Central memory CD4-positive, alpha-beta T cell (primary cell): ENCODE data around the gene PRKCG.
"Not testable (repeated sequence)": the region's sequence is repeated elsewhere in the genome, so short reads cannot be mapped to it uniquely, and the experiment has no call there.

Experiments used
- DNase-seq: peaks from one replicate; pipeline ENCODE4 v3.0.0; 2022
- total RNA-seq, 3 experiments: gene quantifications; one replicate each; lab custom pipeline; 2026; lab: John Stamatoyannopoulos, UW

Gene PRKCG
- total RNA-seq, result 0 to 1.2 (median 0.04) reads per million in 3 experiments

- DNase-seq, result peak; percentile 60
These were observed at the start of gene PRKCG for GRCh38 chr19:53881482-53882390. PRKCG (plus strand) TSS chr19:53882197; CDS start chr19:53882495, 298 bp downstream.

DNA sequence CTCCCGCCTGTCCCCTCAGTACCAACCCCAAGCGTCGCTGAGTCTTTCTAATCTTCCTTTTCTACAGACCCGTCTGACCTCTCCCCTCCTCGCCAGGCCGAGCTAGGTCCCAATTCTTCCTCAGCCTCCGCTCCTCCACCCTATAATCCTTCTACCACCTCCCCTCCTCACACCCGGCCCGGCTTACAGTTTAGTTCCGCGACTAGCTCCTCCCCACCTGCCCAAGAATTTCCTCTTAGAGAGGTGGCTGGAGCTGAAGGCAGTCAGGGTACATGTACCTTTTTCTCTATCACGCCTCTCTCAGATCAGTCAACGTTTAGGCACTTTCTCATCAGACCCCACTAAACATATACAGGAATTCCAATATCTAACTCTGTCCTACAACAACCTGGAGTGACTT lies 49.1 kb upstream of the PRKCG start:
- not testable (repeated sequence) for DNase-seq

- DNase-seq, result not testable (repeated sequence)
These were observed 43.6 kb upstream of the PRKCG start for GRCh38 chr19:53838446-53838845.

- DNase-seq, result not testable (repeated sequence)
These were observed 41.8 kb upstream of the PRKCG start for GRCh38 chr19:53840241-53840640.

DNA sequence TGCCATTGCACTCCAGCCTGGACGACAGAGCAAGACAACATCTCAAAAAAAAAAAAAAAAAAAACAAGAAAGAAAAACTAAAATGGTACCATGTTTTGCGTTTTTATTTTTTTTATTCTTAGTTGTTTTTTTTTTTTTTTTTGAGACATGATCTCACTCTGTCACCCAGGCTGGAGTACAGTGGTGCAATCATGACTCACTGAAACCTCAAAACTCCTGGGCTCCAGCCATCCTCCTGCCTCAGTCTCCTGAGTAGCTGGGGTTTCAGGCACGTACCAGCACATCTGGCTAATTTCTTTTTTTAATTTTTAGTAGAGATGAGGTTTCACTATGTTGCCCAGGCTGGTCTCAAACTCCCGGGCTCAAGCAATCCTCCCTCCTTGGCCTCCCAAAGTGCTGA lies 41.1 kb upstream of the PRKCG start:
- not testable (repeated sequence) for DNase-seq

- DNase-seq, result no peak
These were observed 37.1 kb upstream of the PRKCG start for GRCh38 chr19:53844849-53845246.

DNA sequence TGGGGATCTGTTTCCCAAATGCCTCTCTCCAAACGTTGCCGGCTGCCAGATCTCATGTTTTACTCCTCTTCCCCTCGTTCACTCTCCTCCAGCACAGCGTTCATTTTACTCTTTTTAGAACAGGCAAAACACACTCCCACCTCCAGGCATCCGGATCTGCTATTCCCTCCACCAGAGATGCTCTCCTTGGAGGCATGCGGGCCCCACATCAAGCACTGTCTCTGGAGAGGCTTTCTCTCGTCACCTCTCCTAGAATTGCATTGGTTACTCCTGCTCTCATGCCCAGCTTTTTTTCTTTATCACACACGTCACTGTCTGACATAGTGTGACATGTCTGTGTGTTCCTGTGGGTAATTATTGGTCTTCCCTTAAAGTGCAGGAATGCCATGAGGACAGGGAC lies 34.4 kb upstream of the PRKCG start:
- DNase-seq, result no peak

DNA sequence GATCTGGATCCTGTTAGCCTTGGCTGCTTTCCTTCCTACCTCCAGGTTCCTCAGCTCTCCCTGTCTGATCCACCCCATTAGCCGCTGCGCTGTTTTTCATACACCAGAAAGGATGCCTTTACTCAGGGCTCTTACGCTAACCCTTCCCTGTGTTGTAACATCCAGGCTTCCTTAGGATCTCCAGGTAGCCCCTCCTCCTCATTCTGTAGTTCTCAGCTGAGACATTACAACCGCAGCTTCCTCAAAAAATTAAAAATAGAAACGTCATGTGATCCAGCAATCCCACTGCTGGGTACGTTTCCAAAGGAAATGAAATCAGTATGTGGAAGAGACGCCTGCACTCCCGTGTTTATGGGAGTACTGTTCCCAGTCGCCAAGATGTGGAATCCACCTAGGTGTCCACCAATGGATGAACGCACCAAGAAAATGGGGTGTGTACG lies 32.7 kb upstream of the PRKCG start:
- DNase-seq, result no peak

GRCh38 chr19:53853707-53854106 lies 28.3 kb upstream of the PRKCG start:
- DNase-seq, result no peak

- DNase-seq, result no peak
These were observed 17.6 kb upstream of the PRKCG start for GRCh38 chr19:53864308-53864836.

- DNase-seq, result no peak
These were observed 16.5 kb upstream of the PRKCG start for GRCh38 chr19:53865523-53865917.

GRCh38 chr19:53865918-53866864 lies 15.8 kb upstream of the PRKCG start:
- DNase-seq, result peak; percentile 72

GRCh38 chr19:53866865-53867224 lies 15.2 kb upstream of the PRKCG start:
- DNase-seq, result no peak

GRCh38 chr19:53867225-53868090 lies 14.5 kb upstream of the PRKCG start, which contains the start of gene MYADM:
MYADM (plus strand) TSS chr19:53867883; CDS start chr19:53873530, 5,647 bp downstream.
- DNase-seq, result peak; percentile 100

- peak; percentile 49 for DNase-seq
These were observed 13.7 kb upstream of the PRKCG start for GRCh38 chr19:53868091-53868891.

DNA sequence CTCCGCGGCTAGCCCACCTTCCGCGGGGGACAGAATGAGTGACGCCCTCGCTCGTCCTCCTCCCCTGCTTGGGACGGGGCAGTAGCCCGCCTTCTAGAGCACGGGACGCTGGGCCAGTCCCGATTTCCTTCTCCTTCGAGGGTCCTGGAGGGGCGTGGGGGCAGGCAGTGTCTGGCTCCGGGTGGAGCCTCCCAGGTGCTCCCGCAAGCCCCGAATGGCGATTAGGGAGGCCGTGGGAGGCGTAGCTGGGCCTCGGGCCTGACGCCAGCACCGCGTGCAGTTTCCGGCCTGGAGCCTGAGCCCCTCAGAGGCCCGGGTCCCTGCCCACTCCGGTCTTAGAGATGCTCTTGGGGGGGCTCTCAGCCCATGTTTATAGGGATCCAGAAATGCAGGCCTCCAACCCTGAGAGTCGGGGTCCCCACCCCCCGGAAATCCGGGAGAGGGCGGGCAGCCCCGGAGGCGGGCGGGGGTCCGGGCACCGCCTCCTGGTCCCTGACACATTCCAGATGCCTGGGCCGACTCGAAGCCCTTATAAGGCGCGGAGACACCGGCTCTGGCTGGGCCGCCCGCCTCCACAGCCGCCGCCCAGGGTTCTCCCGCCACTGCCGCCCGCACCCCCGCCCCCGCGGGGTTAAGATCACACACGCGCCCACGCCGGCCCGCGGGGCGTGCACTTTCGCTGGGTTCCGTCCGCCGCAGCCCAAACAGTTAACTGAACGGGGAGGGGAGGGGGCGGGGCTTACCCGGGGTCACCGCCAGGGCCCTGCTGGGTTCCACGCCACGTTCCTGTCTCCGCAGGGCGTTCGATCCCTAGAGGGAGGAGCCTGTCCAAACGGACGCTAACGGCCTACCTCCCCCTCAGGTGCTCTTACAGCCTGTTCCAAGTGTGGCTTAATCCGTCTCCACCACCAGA lies 12.8 kb upstream of the PRKCG start:
- DNase-seq, result peak; percentile 88

- DNase-seq, result not testable (repeated sequence)
These were observed 12.1 kb upstream of the PRKCG start for GRCh38 chr19:53869805-53870484.

DNA sequence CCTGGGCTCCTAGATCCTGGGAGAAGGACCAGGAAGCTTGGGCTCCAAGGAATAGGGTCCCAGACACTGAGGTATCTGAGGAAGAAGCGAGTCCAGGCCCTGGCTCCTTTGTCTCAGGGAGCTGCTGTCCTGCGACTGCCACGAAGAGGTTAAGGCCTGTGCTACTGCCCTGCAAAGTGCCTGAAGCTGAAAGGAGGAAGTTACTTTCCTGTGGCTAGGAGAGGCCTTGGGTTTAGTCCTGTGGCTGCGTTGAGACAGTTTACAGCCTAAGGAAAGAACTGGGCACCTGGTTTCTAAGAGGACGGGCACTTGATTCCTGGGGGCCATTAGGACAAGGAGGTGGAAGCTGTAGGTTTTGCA lies 11.5 kb upstream of the PRKCG start:
- no peak for DNase-seq

DNA sequence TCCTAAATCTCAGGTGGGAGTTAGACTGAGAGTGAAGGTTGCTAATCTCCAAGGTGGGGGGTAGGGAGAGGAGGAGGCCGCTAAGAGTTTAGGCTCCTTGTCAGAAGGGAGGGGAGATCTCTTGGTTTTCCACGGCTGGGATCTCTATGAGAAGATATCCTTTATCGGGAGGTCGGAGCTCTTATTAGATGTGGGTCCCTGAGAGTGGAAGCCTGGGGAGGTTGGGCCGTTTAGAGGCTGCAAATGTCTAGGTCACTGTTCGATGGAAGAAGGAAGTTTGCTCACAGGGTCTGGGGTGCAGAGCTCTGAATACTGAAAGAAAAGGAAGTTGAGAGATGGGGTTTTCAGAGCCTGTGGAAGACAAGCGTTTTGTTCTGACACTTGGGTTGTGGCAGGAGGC lies 10.5 kb upstream of the PRKCG start:
- no peak for DNase-seq
